ENCODE measurements around the gene PLCL2.

DNA sequence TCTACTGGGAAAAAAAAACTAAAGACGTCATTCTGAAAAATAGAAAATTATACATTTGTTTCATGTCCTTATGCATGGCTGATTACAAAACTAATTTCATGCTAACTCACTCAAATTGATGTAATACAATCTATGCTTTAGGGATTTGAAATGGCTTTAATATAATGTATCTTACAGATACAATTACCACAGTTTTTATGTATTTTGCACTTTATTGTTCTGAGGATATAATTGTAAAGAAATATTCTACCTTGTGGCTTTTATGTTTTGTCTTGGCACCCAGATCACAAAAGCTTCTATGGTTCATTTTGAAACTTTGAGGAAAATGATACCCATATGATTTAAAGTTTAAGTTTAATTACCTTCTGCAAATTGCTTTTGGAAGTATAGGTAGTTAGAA, 122.5 kb downstream of the PLCL2 start:
- TF ChIP-seq, protein P1, sequence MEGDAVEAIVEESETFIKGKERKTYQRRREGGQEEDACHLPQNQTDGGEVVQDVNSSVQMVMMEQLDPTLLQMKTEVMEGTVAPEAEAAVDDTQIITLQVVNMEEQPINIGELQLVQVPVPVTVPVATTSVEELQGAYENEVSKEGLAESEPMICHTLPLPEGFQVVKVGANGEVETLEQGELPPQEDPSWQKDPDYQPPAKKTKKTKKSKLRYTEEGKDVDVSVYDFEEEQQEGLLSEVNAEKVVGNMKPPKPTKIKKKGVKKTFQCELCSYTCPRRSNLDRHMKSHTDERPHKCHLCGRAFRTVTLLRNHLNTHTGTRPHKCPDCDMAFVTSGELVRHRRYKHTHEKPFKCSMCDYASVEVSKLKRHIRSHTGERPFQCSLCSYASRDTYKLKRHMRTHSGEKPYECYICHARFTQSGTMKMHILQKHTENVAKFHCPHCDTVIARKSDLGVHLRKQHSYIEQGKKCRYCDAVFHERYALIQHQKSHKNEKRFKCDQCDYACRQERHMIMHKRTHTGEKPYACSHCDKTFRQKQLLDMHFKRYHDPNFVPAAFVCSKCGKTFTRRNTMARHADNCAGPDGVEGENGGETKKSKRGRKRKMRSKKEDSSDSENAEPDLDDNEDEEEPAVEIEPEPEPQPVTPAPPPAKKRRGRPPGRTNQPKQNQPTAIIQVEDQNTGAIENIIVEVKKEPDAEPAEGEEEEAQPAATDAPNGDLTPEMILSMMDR (IDR thresholded peaks at IDR 0.05) = no peak
- TF ChIP-seq SMC3 (IDR thresholded peaks at IDR 0.05) = no peak
- TF ChIP-seq RFX5 (IDR thresholded peaks at IDR 0.05) = no peak
- no peak for TF ChIP-seq BHLHE40 (IDR thresholded peaks at IDR 0.05; ENCODE audit: low read depth, low read length)
- TF ChIP-seq, protein P2, sequence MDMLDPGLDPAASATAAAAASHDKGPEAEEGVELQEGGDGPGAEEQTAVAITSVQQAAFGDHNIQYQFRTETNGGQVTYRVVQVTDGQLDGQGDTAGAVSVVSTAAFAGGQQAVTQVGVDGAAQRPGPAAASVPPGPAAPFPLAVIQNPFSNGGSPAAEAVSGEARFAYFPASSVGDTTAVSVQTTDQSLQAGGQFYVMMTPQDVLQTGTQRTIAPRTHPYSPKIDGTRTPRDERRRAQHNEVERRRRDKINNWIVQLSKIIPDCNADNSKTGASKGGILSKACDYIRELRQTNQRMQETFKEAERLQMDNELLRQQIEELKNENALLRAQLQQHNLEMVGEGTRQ (IDR thresholded peaks at IDR 0.05) = no peak
- TF ChIP-seq JUN (IDR thresholded peaks at IDR 0.05) = no peak
- no peak for TF ChIP-seq CEBPB (IDR thresholded peaks at IDR 0.05)
- TF ChIP-seq, protein P3, sequence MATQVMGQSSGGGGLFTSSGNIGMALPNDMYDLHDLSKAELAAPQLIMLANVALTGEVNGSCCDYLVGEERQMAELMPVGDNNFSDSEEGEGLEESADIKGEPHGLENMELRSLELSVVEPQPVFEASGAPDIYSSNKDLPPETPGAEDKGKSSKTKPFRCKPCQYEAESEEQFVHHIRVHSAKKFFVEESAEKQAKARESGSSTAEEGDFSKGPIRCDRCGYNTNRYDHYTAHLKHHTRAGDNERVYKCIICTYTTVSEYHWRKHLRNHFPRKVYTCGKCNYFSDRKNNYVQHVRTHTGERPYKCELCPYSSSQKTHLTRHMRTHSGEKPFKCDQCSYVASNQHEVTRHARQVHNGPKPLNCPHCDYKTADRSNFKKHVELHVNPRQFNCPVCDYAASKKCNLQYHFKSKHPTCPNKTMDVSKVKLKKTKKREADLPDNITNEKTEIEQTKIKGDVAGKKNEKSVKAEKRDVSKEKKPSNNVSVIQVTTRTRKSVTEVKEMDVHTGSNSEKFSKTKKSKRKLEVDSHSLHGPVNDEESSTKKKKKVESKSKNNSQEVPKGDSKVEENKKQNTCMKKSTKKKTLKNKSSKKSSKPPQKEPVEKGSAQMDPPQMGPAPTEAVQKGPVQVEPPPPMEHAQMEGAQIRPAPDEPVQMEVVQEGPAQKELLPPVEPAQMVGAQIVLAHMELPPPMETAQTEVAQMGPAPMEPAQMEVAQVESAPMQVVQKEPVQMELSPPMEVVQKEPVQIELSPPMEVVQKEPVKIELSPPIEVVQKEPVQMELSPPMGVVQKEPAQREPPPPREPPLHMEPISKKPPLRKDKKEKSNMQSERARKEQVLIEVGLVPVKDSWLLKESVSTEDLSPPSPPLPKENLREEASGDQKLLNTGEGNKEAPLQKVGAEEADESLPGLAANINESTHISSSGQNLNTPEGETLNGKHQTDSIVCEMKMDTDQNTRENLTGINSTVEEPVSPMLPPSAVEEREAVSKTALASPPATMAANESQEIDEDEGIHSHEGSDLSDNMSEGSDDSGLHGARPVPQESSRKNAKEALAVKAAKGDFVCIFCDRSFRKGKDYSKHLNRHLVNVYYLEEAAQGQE (IDR thresholded peaks at IDR 0.05) = no peak
- TF ChIP-seq RNF2 (IDR thresholded peaks at IDR 0.05; ENCODE audit: borderline replicate concordance, low read depth) = no peak
- TF ChIP-seq EP300 (IDR thresholded peaks at IDR 0.05) = no peak
- TF ChIP-seq KDM1A (IDR thresholded peaks at IDR 0.05; ENCODE audit: low read depth) = no peak
- TF ChIP-seq, protein P4, sequence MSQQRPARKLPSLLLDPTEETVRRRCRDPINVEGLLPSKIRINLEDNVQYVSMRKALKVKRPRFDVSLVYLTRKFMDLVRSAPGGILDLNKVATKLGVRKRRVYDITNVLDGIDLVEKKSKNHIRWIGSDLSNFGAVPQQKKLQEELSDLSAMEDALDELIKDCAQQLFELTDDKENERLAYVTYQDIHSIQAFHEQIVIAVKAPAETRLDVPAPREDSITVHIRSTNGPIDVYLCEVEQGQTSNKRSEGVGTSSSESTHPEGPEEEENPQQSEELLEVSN (IDR thresholded peaks at IDR 0.05; ENCODE audit: borderline replicate concordance, low read depth) = no peak
